NCI-H774 (cell line): Measurements from ENCODE around the gene SZRD1.

Experiments used
- DNase-seq: peaks from one replicate; lab custom pipeline; 2025; lab: John Stamatoyannopoulos, UW

The SZRD1 gene

GRCh38 chr1:16397120-16397519 is 30.1 kb downstream of the SZRD1 start:
- DNase-seq, result no peak

GRCh38 chr1:16398371-16398953 is 31.4 kb downstream of the SZRD1 start:
- DNase-seq, result no peak

GRCh38 chr1:16402742-16403141 is 35.7 kb downstream of the SZRD1 start:
- DNase-seq, result no peak

- no peak for DNase-seq
Measured at GRCh38 chr1:16405441-16405840, 38.4 kb downstream of the SZRD1 start.

- no peak for DNase-seq
Measured at GRCh38 chr1:16406868-16407267, 39.8 kb downstream of the SZRD1 start.

GRCh38 chr1:16409536-16410152 is 42.6 kb downstream of the SZRD1 start:
- DNase-seq, result no peak

- no peak for DNase-seq
Measured at GRCh38 chr1:16410803-16411202, 43.8 kb downstream of the SZRD1 start.

- DNase-seq, result no peak
Measured at GRCh38 chr1:16413191-16413590, 46.1 kb downstream of the SZRD1 start.

- no peak for DNase-seq
Measured at GRCh38 chr1:16418823-16419425, 51.9 kb downstream of the SZRD1 start.

GRCh38 chr1:16420424-16421118 is 53.5 kb downstream of the SZRD1 start:
- DNase-seq, result no peak

- DNase-seq, result no peak
Measured at GRCh38 chr1:16421201-16421600, 54.2 kb downstream of the SZRD1 start.

GRCh38 chr1:16422041-16422440 is 55.0 kb downstream of the SZRD1 start:
- no peak for DNase-seq

- DNase-seq, result no peak
Measured at GRCh38 chr1:16425125-16426025, 58.3 kb downstream of the SZRD1 start.

- DNase-seq, result no peak
Measured at GRCh38 chr1:16430606-16431005, 63.6 kb downstream of the SZRD1 start.

GRCh38 chr1:16433030-16433429 is 66.0 kb downstream of the SZRD1 start:
- DNase-seq, result no peak

GRCh38 chr1:16434007-16434406 is 67.0 kb downstream of the SZRD1 start:
- DNase-seq, result no peak

- DNase-seq, result no peak
Measured at GRCh38 chr1:16434501-16434900, 67.5 kb downstream of the SZRD1 start.

- no peak for DNase-seq
Measured at GRCh38 chr1:16436946-16437474, 70.0 kb downstream of the SZRD1 start, which contains the start of gene SPATA21. Gene SPATA21 (minus strand): TSS chr1:16437424. CDS start chr1:16431371, 6,053 bp downstream.

GRCh38 chr1:16438516-16438915 is 71.5 kb downstream of the SZRD1 start:
- DNase-seq, result no peak

GRCh38 chr1:16438924-16439323 is 71.9 kb downstream of the SZRD1 start:
- DNase-seq, result no peak

- DNase-seq, result no peak
Measured at GRCh38 chr1:16440131-16440469, 73.1 kb downstream of the SZRD1 start.
